HUES48 (cell line): Measurements from ENCODE around the gene SIAE.
"Not testable (repeated sequence)": the region's sequence is repeated elsewhere in the genome, so short reads cannot be mapped to it uniquely, and the experiment has no call there.

Source experiments
- H3K27ac ChIP-seq: one replicate; pipeline ENCODE4 v1.7.0; 2013; ENCODE audit warnings: low read depth, low read length, inconsistent platforms
- H3K27me3 ChIP-seq: 2 replicates; pipeline ENCODE4 v1.6.1; 2013; ENCODE audit warnings: mild to moderate bottlenecking, low read length; ENCODE audit not compliant: control insufficient read depth, insufficient read depth
- H3K36me3 ChIP-seq: 2 replicates; pipeline ENCODE4 v1.6.1; 2013; ENCODE audit warnings: low read length; ENCODE audit not compliant: control insufficient read depth, insufficient read depth
- H3K4me1 ChIP-seq: 2 replicates; pipeline ENCODE4 v1.6.1; 2013; ENCODE audit warnings: mild to moderate bottlenecking, low read length; ENCODE audit not compliant: control insufficient read depth, insufficient read depth
- H3K4me3 ChIP-seq: 2 replicates; pipeline ENCODE4 v1.5.1; 2013; ENCODE audit warnings: mild to moderate bottlenecking, low read depth, low read length
- H3K9ac ChIP-seq: 2 replicates; pipeline ENCODE4 v1.6.1; 2013; ENCODE audit warnings: mild to moderate bottlenecking, low read depth, low read length, moderate library complexity
- H3K9me3 ChIP-seq: 2 replicates; pipeline ENCODE4 v1.6.1; 2013; ENCODE audit warnings: low read length; ENCODE audit not compliant: control insufficient read depth, insufficient read depth

SIAE gene

GRCh38 chr11:124623861-124624525, 49.5 kb downstream of the SIAE start:
- Histone ChIP-seq H3K36me3 (peaks cover 39% of the 10 kb centered on the region), H3K27ac (no peak overlapping the region), H3K4me1 (peaks cover 6% of the 10 kb centered on the region; the same call in 1 of the 2 replicates), H3K9me3 (no peaks in the 10 kb centered on the region), H3K4me3 (peak overlapping the region; percentile 97), H3K27me3 (peaks cover 7% of the 10 kb centered on the region; the same call in 1 of the 2 replicates), H3K9ac (no peak overlapping the region)

- Histone ChIP-seq H3K9ac (peak within 1 kb of the TSS; percentile 68), H3K27ac (peak within 1 kb of the TSS; percentile 91), H3K27me3 (peaks cover 9% of the 10 kb centered on the region; the same call in 1 of the 2 replicates), H3K9me3 (no peaks in the 10 kb centered on the region), H3K36me3 (peaks cover 30% of the 10 kb centered on the region), H3K4me3 (peak within 1 kb of the TSS; percentile 97), H3K4me1 (peaks cover 6% of the 10 kb centered on the region; the same call in 1 of the 2 replicates)
Measured at GRCh38 chr11:124622531-124623451, 50.7 kb downstream of the SIAE start, which contains the start of gene TBRG1. TBRG1 (plus strand) TSS chr11:124622864; CDS start chr11:124623084, 220 bp downstream.

- Histone ChIP-seq H3K27ac (no peak overlapping the region), H3K4me1 (peaks cover 4% of the 10 kb centered on the region; the same call in 1 of the 2 replicates), H3K27me3 (peaks cover 9% of the 10 kb centered on the region; the same call in 1 of the 2 replicates), H3K4me3 (no peak overlapping the region), H3K9me3 (no peaks in the 10 kb centered on the region), H3K9ac (no peak overlapping the region), H3K36me3 (no peaks in the 10 kb centered on the region)
Measured at GRCh38 chr11:124618863-124619262, 54.7 kb downstream of the SIAE start.

- no peaks in the 10 kb centered on the region for H3K36me3 ChIP-seq
- no peaks in the 10 kb centered on the region for H3K9me3 ChIP-seq
- no peak overlapping the region for H3K9ac ChIP-seq
- H3K27me3 ChIP-seq = no peaks in the 10 kb centered on the region
- H3K4me1 ChIP-seq = no peaks in the 10 kb centered on the region
- H3K27ac ChIP-seq = no peak overlapping the region
- H3K4me3 ChIP-seq = no peak overlapping the region
Measured at GRCh38 chr11:124612567-124613246, 60.8 kb downstream of the SIAE start.

- H3K27ac ChIP-seq = no peak overlapping the region
- no peaks in the 10 kb centered on the region for H3K9me3 ChIP-seq
- no peaks in the 10 kb centered on the region for H3K27me3 ChIP-seq
- H3K9ac ChIP-seq = no peak overlapping the region
- H3K36me3 ChIP-seq = no peaks in the 10 kb centered on the region
- H3K4me3 ChIP-seq = no peak overlapping the region
- no peaks in the 10 kb centered on the region for H3K4me1 ChIP-seq
Measured at GRCh38 chr11:124612045-124612444, 61.5 kb downstream of the SIAE start.

- Histone ChIP-seq H3K27ac (no peak within 1 kb of the TSS), H3K9me3 (no peaks in the 10 kb centered on the region), H3K9ac (no peak within 1 kb of the TSS), H3K36me3 (no peaks in the 10 kb centered on the region), H3K27me3 (no peaks in the 10 kb centered on the region), H3K4me1 (no peaks in the 10 kb centered on the region), H3K4me3 (no peak within 1 kb of the TSS)
Measured at GRCh38 chr11:124611064-124611463, 62.5 kb downstream of the SIAE start, which contains the start of gene PANX3. PANX3 (plus strand) TSS chr11:124611428; CDS start chr11:124611557, 129 bp downstream.

GRCh38 chr11:124610295-124610694, 63.2 kb downstream of the SIAE start:
- Histone ChIP-seq H3K27me3 (no peaks in the 10 kb centered on the region), H3K36me3 (no peaks in the 10 kb centered on the region), H3K4me3 (no peak overlapping the region), H3K9me3 (no peaks in the 10 kb centered on the region), H3K4me1 (no peaks in the 10 kb centered on the region), H3K9ac (no peak overlapping the region), H3K27ac (no peak overlapping the region)

GRCh38 chr11:124608147-124608546, 65.4 kb downstream of the SIAE start:
- Histone ChIP-seq H3K9ac (no peak overlapping the region), H3K4me3 (no peak overlapping the region), H3K4me1 (no peaks in the 10 kb centered on the region), H3K36me3 (no peaks in the 10 kb centered on the region), H3K27ac (no peak overlapping the region), H3K27me3 (no peaks in the 10 kb centered on the region), H3K9me3 (no peaks in the 10 kb centered on the region)

GRCh38 chr11:124605719-124606118, 67.8 kb downstream of the SIAE start:
- no peak overlapping the region for H3K27ac ChIP-seq
- no peaks in the 10 kb centered on the region for H3K9me3 ChIP-seq
- H3K4me3 ChIP-seq = no peak overlapping the region
- H3K36me3 ChIP-seq = no peaks in the 10 kb centered on the region
- H3K27me3 ChIP-seq = no peaks in the 10 kb centered on the region
- peaks cover 7% of the 10 kb centered on the region for H3K4me1 ChIP-seq
- H3K9ac ChIP-seq = no peak overlapping the region

GRCh38 chr11:124602723-124603122, 70.8 kb downstream of the SIAE start:
- peaks cover 12% of the 10 kb centered on the region for H3K4me1 ChIP-seq

More at GRCh38 chr11:124602723-124603122, 70.8 kb downstream of the SIAE start:
- H3K9ac ChIP-seq, H3K27me3 ChIP-seq, H3K9me3 ChIP-seq, H3K36me3 ChIP-seq, H3K27ac ChIP-seq, H3K4me3 ChIP-seq: not testable (repeated sequence)
